Measurements from ENCODE around the gene CDRT4.

- TF ChIP-seq CTCF (conservative IDR thresholded peaks at IDR 0.05) (no peak), EZH2 (IDR thresholded peaks at IDR 0.05; ENCODE audit: low read depth) (no peak)
These were observed 19.4 kb downstream of the CDRT4 start for GRCh38 chr17:15447928-15448579.

All from PC-9 (cell line).